Fibroblast of lung (primary cell): Measurements from ENCODE around the gene CFAP57. TPM values are rescaled to one million over a fixed set of nuclear protein-coding genes. Genes with fewer than 3 reads are reported as not detected.
A peak's percentile ranks its signal among the peaks of the same experiment; 100 is the strongest.

Source experiments
- DNase-seq, 2 donors: peaks; one replicate each; pipeline versions ENCODE4 v3.0.0 to v3.0.0-alpha.2; 2010; ENCODE audit warnings: low read depth in 2 of 2
- H2AFZ ChIP-seq: 2 replicates; pipeline ENCODE4 v1.5.1; 2012; ENCODE audit warnings: low read length, control low read depth, inconsistent platforms
- H3K27ac ChIP-seq: 2 replicates; pipeline ENCODE4 v1.5.1; 2011; ENCODE audit warnings: low read length, control low read depth; ENCODE audit not compliant: insufficient read depth
- H3K27me3 ChIP-seq: 2 replicates; pipeline ENCODE4 v1.5.1; 2011; ENCODE audit warnings: mild to moderate bottlenecking, low read length; ENCODE audit not compliant: control insufficient read depth, insufficient read depth
- H3K36me3 ChIP-seq: 2 replicates; pipeline ENCODE4 v1.5.1; 2011; ENCODE audit warnings: low read length; ENCODE audit not compliant: control insufficient read depth, insufficient read depth
- H3K4me1 ChIP-seq: 2 replicates; pipeline ENCODE4 v1.5.1; 2011; ENCODE audit warnings: low read length; ENCODE audit not compliant: control insufficient read depth, insufficient read depth; ENCODE audit errors: extremely low read depth
- H3K4me2 ChIP-seq: 2 replicates; pipeline ENCODE4 v1.5.1; 2011; ENCODE audit warnings: low read length, control low read depth; ENCODE audit not compliant: insufficient read depth; ENCODE audit errors: extremely low read depth
- H3K4me3 ChIP-seq, 4 experiments: fragments of 200-600 bp in 1 of 4; sonication (generic) in 1 of 4; replicated peaks in 1 of 4; 2 replicates each; pipeline ENCODE4 v1.5.1; 2011 to 2016; ENCODE audit warnings: low read length in 4 of 4, low read depth in 3 of 4, mild to moderate bottlenecking in 3 of 4, control low read depth in 2 of 4, inconsistent platforms in 1 of 4, mixed read lengths in 1 of 4; ENCODE audit not compliant: insufficient read depth in 1 of 4; ENCODE audit errors: control extremely low read depth in 1 of 4
- H3K79me2 ChIP-seq: 2 replicates; pipeline ENCODE4 v1.5.1; 2012; ENCODE audit warnings: mild to moderate bottlenecking, low read length, inconsistent platforms; ENCODE audit not compliant: control insufficient read depth, insufficient read depth
- H3K9ac ChIP-seq: 2 replicates; pipeline ENCODE4 v1.5.1; 2011; ENCODE audit warnings: mild to moderate bottlenecking, low read length, control low read depth; ENCODE audit not compliant: insufficient read depth
- H3K9me3 ChIP-seq: 2 replicates; pipeline ENCODE4 v1.5.1; 2012; ENCODE audit warnings: low read depth, low read length; ENCODE audit not compliant: control insufficient read depth, insufficient read depth
- H4K20me1 ChIP-seq: 2 replicates; pipeline ENCODE4 v1.5.1; 2011; ENCODE audit warnings: low read length; ENCODE audit not compliant: control insufficient read depth, insufficient read depth; ENCODE audit errors: extremely low read depth
- CTCF ChIP-seq, 2 donors: IDR thresholded peaks in 1 of 2; conservative IDR thresholded peaks in 1 of 2; 1 replicate in 1 of 2; 2 replicates in 1 of 2; pipeline ENCODE4 v1.5.1; 2011 to 2012; ENCODE audit warnings: low read length in 2 of 2, control low read depth in 1 of 2, inconsistent platforms in 1 of 2, low read depth in 1 of 2, mild to moderate bottlenecking in 1 of 2
- EZH2 ChIP-seq: IDR thresholded peaks from 2 replicates; pipeline ENCODE4 v1.5.1; 2012; ENCODE audit warnings: low read length, control low read depth, mild to moderate bottlenecking; ENCODE audit errors: missing control alignments
- polyA plus RNA-seq, 2 donors: library from polyadenylated mRNA; depleted of rRNA in 1 of 2; stranded (reverse) in 1 of 2; unstranded in 1 of 2; fragments of >200 nt; gene quantifications; 2 replicates each; pipeline ENCODE4 v1.2.1, GENCODE V29; 2011 to 2012; ENCODE audit warnings: missing spikeins in 1 of 2
- total RNA-seq: library from RNA; depleted of rRNA; stranded (reverse); fragments of >200 nt; gene quantifications from 2 replicates; pipeline ENCODE4 v1.2.1, GENCODE V29; 2014

CFAP57 gene
- total and polyA plus RNA-seq, 2 donors (not counting 1 experiment from before 2014, with no cell fraction given): 0.17 to 0.22 TPM

DNA sequence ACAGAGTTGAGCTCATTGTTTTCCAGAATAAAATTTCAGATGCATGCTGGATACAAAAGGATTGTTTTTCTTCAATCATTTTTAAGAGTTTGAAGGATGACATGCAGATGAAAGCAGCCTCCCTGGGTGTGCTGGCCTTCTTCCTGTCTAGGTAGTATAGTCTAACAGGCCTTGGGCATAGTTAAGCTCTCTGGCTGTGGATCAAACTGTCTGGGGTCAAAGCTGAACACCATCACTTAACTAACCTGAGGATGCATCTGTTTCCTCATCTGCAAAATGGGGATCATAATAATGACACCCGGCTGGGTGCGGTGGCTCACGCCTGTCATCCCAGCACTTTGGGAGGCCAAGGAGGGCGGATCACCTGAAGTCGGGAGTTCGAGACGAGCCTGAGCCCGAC, 122.6 kb downstream of the CFAP57 start:
- no peak overlapping the region for H3K4me3 ChIP-seq
- H3K27ac ChIP-seq: no peak overlapping the region
- no peak overlapping the region for H3K9ac ChIP-seq

GRCh38 chr1:43296207-43296606, 124.1 kb downstream of the CFAP57 start:
- no peaks in the 10 kb centered on the region for H3K36me3 ChIP-seq
- no peaks in the 10 kb centered on the region for H3K4me1 ChIP-seq
- no peaks in the 10 kb centered on the region for H3K79me2 ChIP-seq
- no peaks in the 10 kb centered on the region for H3K27me3 ChIP-seq
- no peak for TF ChIP-seq EZH2
- no peak for TF ChIP-seq CTCF (conservative IDR thresholded peaks at IDR 0.05 in 1 of 2, IDR thresholded peaks at IDR 0.05 in 1 of 2; ENCODE audit: low read depth in 1 of 2, low read length in 2 of 2)
- H3K4me2 ChIP-seq: no peak overlapping the region
- peak in 1 of 2 donors; percentile 35 for DNase-seq
- no peaks in the 10 kb centered on the region for H3K9me3 ChIP-seq
- H3K4me3 ChIP-seq: no peak overlapping the region
- H4K20me1 ChIP-seq: no peaks in the 10 kb centered on the region
- no peak overlapping the region for H3K27ac ChIP-seq
- H2AFZ ChIP-seq: no peak overlapping the region
- no peak overlapping the region for H3K9ac ChIP-seq

More for the DNA sequence above, 122.6 kb downstream of the CFAP57 start:
- Histone ChIP-seq H4K20me1 (no peaks in the 10 kb centered on the region), H2AFZ (no peak overlapping the region), H3K27me3 (no peaks in the 10 kb centered on the region), H3K36me3 (no peaks in the 10 kb centered on the region), H3K4me2 (no peak overlapping the region), H3K79me2 (no peaks in the 10 kb centered on the region), H3K9me3 (no peaks in the 10 kb centered on the region), H3K4me1 (no peaks in the 10 kb centered on the region)
- TF ChIP-seq EZH2: no peak
- TF ChIP-seq CTCF (conservative IDR thresholded peaks at IDR 0.05 in 1 of 2, IDR thresholded peaks at IDR 0.05 in 1 of 2; ENCODE audit: low read depth in 1 of 2, low read length in 2 of 2): no peak
- DNase-seq: no peak

- Histone ChIP-seq H3K36me3 (no peaks in the 10 kb centered on the region), H3K27me3 (no peaks in the 10 kb centered on the region), H3K79me2 (no peaks in the 10 kb centered on the region), H3K4me1 (no peaks in the 10 kb centered on the region), H2AFZ (no peak overlapping the region), H3K9ac (no peak overlapping the region), H4K20me1 (no peaks in the 10 kb centered on the region), H3K27ac (no peak overlapping the region), H3K9me3 (no peaks in the 10 kb centered on the region), H3K4me2 (no peak overlapping the region), H3K4me3 (no peak overlapping the region)
- TF ChIP-seq EZH2: no peak
- TF ChIP-seq CTCF (conservative IDR thresholded peaks at IDR 0.05 in 1 of 2, IDR thresholded peaks at IDR 0.05 in 1 of 2; ENCODE audit: low read depth in 1 of 2, low read length in 2 of 2): no peak
- no peak for DNase-seq
These were observed 125.9 kb downstream of the CFAP57 start for GRCh38 chr1:43298055-43298454.
